GM18868 (cell line): ENCODE data around the gene L1TD1.
"Not testable (repeated sequence)": the region's sequence is repeated elsewhere in the genome, so short reads cannot be mapped to it uniquely, and the experiment has no call there.

Experiments
- ATAC-seq: cut with Tn5 transposase; IDR thresholded peaks from one replicate; pipeline ENCODE4 v1.9.1; 2021; ENCODE audit warnings: mild to moderate bottlenecking, moderate library complexity; ENCODE audit not compliant: unreplicated experiment

The L1TD1 gene

GRCh38 chr1:62233926-62234450 is 39.3 kb downstream of the L1TD1 start:
- ATAC-seq: no peak

- no peak for ATAC-seq
Measured at GRCh38 chr1:62234688-62235087, 40.0 kb downstream of the L1TD1 start.

- no peak for ATAC-seq
Measured at GRCh38 chr1:62235576-62235975, 40.9 kb downstream of the L1TD1 start.

DNA sequence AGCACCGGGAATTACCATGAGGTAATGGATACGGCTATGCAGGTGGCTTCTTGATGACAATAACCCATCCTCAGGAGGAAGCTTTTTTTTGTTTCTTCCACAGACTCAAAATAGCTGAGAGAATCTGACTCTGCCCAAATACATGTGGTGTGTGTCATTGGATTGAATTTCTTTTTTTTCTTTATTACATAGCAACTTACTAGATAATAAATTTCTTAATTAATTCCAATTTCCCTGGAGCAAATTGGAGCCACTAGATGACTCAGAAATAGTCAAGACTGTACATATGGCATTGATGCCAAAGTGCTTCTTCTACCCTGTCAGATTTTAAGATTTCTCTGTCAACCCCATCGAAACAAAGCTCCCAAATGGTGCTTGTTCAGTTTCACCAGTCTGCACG is 42.7 kb downstream of the L1TD1 start:
- no peak for ATAC-seq

GRCh38 chr1:62237950-62238374 is 43.3 kb downstream of the L1TD1 start:
- no peak for ATAC-seq

DNA sequence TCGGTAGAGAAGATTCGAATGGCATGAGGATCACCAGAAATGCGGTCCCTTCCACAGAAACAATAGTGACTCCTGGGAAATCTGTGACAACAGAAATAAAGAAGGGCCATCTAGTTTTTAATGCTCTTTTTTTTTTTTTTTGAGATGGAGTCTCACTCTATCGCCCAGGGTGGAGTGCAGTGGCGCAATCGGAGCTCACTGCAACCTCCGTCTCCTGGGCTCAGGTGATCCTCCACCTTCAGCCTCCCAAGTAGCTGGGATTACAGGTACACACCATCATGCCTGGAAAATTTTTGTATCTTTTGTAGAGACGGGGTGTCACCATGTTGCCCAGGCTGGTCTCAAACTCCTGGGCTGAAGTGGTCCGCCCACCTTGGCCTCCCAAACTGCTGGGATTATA is 43.9 kb downstream of the L1TD1 start:
- no peak for ATAC-seq

DNA sequence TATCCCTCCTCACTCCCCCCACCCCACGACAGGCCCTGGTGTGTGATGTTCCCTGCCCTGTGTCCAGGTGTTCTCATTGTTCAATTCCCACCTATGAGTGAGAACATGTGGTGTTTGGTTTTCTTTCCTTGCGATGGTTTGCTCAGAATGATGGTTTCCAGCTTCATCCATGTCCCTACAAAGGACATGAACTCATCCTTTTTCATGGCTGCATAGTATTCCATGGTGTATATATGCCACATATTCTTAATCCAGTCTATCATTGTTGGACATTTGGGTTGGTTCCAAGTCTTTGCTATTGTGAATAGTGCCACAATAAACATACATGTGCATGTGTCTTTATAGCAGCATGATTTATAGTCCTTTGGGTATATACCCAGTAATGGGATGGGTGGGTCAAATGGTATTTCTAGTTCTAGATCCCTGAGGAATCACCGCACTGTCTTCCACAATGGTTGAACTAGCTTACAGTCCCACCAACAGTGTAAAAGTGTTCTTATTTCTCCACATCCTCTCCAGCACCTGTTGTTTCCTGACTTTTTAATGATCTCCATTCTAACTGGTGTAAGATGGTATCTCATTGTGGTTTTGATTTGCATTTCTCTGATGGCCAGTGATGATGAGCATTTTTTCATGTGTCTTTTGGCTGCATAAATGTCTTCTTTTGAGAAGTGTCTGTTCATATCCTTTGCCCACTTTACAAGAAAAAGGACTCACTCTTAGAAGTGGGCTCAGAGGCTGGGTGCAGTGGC is 45.2 kb downstream of the L1TD1 start:
- ATAC-seq: not testable (repeated sequence)

- no peak for ATAC-seq
Measured at GRCh38 chr1:62240651-62241370, 46.2 kb downstream of the L1TD1 start.

DNA sequence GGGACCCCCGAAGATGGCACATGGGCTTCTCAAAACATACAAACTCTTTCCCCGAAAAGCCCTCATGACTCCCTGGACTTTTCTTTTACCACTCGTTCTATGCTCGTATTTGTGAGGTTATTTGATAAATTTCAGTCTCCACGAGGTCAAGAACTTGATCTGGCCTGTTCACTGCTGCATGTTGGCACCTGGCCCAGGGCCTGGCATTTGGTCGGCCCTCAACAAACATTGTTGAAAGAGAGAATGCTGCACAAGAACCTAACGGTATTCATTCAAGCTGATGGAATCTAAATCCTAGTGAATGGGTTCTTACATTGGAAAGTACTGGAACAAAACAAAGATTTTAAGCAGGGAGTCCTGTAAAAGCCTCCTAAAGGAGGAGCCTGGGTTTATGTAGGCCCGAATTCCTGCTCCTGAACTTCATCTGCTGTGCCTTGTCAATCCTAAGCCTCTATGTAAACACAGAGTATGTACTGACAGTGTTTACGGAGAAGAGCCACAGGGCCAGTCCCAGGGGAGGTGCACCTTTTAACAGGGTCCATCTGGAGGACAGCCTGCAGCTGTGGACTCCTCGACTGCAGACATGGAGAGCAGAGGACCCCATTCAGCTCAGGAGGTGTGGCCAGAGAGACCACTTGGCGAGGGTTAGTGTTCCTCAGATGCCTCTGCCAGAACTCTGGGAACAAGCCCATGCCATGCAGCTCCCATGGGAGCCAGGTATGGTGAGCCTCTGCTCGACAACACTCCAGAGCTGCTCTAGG is 46.9 kb downstream of the L1TD1 start:
- ATAC-seq: no peak

DNA sequence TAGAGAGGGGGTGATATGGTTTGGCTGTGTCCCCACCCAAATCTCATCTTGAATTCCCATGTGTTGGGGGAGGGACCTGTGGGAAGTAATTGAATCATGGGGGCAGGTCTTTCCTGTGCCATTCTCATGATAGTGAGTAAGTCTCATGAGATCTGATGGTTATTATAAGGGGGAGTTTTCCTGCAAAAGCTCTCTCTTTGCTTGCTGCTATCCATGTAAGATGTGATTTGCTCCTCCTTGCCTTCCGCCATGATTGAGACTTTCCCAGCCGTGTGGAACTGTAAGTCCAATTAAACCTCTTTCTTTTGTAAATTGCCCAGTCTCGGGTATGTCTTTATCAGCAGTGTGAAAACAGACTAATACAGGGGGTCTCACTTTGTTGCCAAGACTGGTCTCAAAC is 49.7 kb downstream of the L1TD1 start:
- not testable (repeated sequence) for ATAC-seq

- no peak for ATAC-seq
Measured at GRCh38 chr1:62245201-62245600, 50.6 kb downstream of the L1TD1 start.

DNA sequence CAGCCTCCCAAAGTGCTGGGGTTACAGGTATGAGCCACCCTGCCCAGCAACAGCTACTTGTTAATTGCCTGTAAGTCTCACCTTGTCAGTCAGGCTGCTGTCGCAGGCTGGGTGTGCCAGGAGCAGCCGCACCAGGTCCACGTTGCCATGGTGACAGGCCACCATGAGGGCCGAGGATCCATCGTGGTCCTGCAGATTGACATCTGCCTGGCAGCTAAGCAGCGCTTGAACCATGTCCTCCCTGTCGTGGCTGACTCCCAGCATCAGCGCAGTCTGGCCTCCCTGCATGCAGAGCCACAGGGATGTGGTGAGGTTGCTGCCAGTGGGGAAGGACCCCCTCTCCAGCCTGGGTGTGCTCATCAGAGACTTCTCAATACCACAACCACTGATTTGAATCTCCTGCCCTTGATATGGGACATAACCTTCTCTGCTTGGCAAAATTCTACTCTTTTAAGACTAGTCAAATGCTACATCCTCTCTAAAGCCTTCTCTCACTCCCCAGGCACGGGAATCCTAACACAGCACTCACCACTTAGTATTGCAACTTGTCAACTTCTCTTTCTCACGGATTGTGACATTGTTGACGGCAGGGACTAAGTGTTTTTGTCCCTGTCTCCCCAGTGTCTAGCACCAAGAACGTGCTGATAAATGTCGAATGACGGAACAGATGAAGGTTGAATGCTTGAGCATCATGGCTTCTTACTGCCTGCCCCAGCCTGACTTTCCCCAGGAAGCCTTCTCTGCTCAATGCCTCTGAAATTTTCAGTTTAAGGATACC is 52.9 kb downstream of the L1TD1 start:
- no peak for ATAC-seq

- ATAC-seq: no peak
Measured at GRCh38 chr1:62250126-62250726, 55.6 kb downstream of the L1TD1 start.

DNA sequence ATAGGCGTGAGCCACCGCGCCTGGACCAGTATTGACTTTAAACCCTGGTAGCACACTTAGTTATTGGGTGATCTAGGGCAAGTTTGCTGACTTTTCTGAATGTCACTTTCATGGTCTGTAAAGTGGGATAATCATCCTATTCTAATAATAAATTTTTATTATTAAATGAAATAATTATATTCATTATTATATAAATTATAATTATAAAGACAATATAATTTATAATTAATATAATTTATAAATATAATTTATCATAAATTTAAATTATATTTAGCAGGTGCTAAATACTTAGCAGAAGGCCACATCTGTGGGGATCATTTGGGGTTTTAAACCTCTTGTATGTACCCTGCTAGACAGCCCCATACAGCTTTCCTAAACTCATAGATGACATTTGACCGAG is 64.9 kb downstream of the L1TD1 start:
- no peak for ATAC-seq

DNA sequence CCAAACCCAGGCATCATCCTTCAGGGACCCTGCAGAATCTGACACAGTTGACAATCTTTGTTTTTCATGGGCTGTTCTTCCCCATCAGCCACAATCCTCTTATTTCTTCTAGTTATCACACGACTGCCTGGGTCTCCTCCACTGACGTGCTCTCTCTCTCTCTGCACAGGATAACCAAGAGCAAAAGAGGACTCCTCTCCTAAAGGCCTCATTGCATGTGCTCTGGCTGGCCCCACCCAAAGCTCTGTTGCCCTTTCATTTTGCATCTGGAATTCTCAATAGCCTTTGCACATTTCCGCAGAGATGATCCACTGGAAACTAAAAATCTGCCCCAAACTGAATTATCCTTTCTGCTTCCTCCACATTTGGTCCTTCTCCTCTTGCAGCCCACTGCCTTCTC is 66.0 kb downstream of the L1TD1 start:
- no peak for ATAC-seq
